ENCODE measurements around the gene ASXL2.

Gene ASXL2

GRCh38 chr2:25736899-25737515 is 141.3 kb downstream of the ASXL2 start:
- DNase-seq (ENCODE audit: low read depth): no peak
- H3K4me3 ChIP-seq (ENCODE audit: low read depth, low read length): no peak overlapping the region
- no peak for TF ChIP-seq CTCF (IDR thresholded peaks at IDR 0.05; ENCODE audit: control insufficient read depth, extremely low read depth, insufficient read depth)

GRCh38 chr2:25735835-25736234 is 142.5 kb downstream of the ASXL2 start:
- H3K4me3 ChIP-seq (ENCODE audit: low read depth, low read length): no peak overlapping the region
- DNase-seq (ENCODE audit: low read depth): no peak
- no peak for TF ChIP-seq CTCF (IDR thresholded peaks at IDR 0.05; ENCODE audit: control insufficient read depth, extremely low read depth, insufficient read depth)

- no peak for TF ChIP-seq CTCF (IDR thresholded peaks at IDR 0.05; ENCODE audit: control insufficient read depth, extremely low read depth, insufficient read depth)
- H3K4me3 ChIP-seq (ENCODE audit: low read depth, low read length): no peak overlapping the region
- DNase-seq (ENCODE audit: low read depth): no peak
Measured at GRCh38 chr2:25728559-25728958, 149.7 kb downstream of the ASXL2 start.

- no peak overlapping the region for H3K4me3 ChIP-seq (ENCODE audit: low read depth, low read length)
- DNase-seq (ENCODE audit: low read depth): no peak
- TF ChIP-seq CTCF (IDR thresholded peaks at IDR 0.05; ENCODE audit: control insufficient read depth, extremely low read depth, insufficient read depth): no peak
Measured at GRCh38 chr2:25726522-25726921, 151.8 kb downstream of the ASXL2 start.

GRCh38 chr2:25725877-25726276 is 152.4 kb downstream of the ASXL2 start:
- H3K4me3 ChIP-seq (ENCODE audit: low read depth, low read length): no peak overlapping the region
- DNase-seq (ENCODE audit: low read depth): no peak
- TF ChIP-seq CTCF (IDR thresholded peaks at IDR 0.05; ENCODE audit: control insufficient read depth, extremely low read depth, insufficient read depth): no peak

- no peak for TF ChIP-seq CTCF (IDR thresholded peaks at IDR 0.05; ENCODE audit: control insufficient read depth, extremely low read depth, insufficient read depth)
- DNase-seq (ENCODE audit: low read depth): no peak
Measured at GRCh38 chr2:25724756-25725155, 153.5 kb downstream of the ASXL2 start.

GRCh38 chr2:25722224-25722623 is 156.1 kb downstream of the ASXL2 start:
- H3K4me3 ChIP-seq (ENCODE audit: low read depth, low read length): no peak overlapping the region
- TF ChIP-seq CTCF (IDR thresholded peaks at IDR 0.05; ENCODE audit: control insufficient read depth, extremely low read depth, insufficient read depth): no peak
- no peak for DNase-seq (ENCODE audit: low read depth)

More at GRCh38 chr2:25724756-25725155, 153.5 kb downstream of the ASXL2 start:
- H3K4me3 ChIP-seq (ENCODE audit: low read depth, low read length): no peak overlapping the region

Data from LNCaP clone FGC (cell line).